HG02970 (cell line): Measurements from ENCODE around the gene DSC2.
"Not testable (repeated sequence)": the region's sequence is repeated elsewhere in the genome, so short reads cannot be mapped to it uniquely, and the experiment has no call there.

Source experiments
- ATAC-seq: cut with Tn5 transposase; IDR thresholded peaks from one replicate; pipeline ENCODE4 v1.9.1; 2021; ENCODE audit warnings: mild to moderate bottlenecking, moderate library complexity, moderate number of reproducible peaks; ENCODE audit not compliant: unreplicated experiment, low FRiP score

The DSC2 gene

DNA sequence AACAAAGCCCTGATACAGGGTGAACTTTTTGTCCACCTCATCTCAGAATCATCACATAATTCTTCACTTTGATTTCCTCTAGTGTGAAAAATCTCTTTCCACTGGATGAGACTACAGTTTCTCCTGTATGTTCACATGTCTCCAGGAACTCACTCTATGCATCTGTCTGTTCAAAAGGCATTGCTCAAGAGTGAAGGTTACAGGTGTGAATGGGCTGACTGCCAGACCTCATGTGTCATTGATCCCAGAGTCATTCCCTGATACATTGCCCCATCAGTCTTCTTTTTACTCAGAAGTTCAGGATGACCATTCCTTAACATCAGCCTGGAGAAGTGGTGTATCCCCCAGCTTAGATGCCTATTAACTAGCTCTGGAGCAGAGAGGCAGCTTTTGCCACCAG, 55.3 kb downstream of the DSC2 start:
- no peak for ATAC-seq

DNA sequence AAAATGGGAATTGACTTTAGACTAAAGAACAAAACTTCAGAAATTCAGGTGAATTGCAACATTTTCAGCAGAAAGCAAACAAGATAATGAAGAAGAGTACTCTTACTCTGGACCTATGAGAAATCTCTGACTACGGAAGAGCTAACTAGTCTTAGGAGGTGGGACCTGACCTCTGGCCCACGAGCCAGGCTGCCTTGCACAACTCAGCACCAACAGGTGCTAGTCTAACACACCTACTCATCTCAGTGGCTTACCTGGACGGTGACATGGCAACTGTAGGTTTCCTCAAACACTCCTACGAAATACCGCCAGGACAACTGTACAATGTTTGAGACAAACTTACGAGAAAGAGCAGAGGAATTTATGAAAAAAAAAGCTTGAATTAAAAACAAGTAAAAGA, 56.6 kb downstream of the DSC2 start:
- ATAC-seq, result no peak

DNA sequence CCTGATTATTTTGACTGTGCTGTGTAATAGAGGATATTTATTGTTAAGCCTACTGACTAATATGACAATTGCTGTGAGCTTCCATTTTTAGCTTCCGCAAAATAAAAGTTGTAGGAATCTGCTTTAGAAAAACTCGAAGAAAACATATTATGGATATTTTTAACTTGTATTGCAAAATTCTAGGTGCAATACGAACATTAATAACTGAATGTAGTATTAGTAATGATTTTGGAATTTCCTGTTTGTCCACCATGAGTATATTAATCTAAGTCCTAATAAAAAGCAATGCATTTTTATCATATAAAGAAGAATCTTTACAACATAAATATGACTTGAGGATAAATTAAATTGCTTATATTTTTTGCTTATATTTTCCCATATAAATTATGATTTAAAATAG, 57.3 kb downstream of the DSC2 start:
- ATAC-seq, result no peak

- no peak for ATAC-seq
Measured at GRCh38 chr18:31043709-31044108, 58.5 kb downstream of the DSC2 start.

DNA sequence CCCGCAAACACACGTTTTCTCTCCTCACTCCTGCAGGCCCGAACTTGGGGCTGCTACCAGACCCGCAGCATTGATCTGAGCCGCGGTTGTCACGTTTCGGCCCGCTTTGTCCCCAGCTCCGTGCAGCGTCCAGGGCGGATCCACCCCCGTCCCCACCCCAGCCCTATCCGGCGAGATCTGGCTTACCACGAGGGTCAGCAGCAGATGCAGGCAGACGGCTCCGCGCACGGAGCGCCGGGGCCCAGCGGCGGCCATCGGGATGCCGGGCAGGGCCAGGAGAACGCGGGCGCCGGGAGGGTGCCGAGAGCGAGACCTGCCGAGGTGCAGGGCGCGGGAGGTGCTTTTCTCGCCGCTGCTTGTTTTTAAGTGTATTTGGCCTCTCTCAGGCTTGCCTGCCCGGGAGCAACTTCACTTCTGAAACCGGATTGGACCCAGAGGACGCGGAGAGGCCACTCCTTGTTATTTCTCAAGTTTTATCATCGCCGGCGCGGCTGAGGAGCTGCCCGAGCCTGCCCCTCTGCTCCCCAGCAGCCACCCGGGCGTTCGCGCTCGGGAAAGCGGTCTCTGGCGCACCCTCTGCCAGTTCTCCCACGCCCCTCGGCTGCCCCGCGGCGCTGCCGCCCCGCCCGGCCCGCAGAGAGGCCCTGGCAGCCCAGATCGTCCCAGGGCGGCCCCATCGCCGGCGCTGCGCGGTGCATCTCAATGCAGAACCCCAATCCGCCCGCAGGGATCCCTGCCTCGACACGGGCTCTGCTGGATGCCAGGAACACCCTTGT, 59.6 kb downstream of the DSC2 start, which contains the start of gene DSC3:
DSC3 (minus strand) TSS at position 337 of the 776 bp plus-strand sequence; CDS start at position 255, 82 bp downstream.
- no peak for ATAC-seq

DNA sequence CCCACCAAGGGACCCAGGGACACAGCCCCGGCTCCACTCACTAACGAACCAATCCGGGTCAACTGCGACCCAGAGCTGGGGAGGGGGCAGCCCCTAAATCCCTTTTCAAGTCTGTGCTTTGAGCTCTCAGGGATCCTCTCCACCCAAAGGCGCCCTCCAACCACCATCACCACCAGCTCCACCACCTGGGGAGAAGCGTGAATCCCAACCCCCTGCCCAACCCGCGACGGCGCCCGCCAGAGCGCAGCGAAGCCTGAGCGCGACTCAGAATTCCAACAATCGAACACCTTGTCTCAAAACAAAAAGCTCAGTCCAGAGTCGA, 60.2 kb downstream of the DSC2 start:
- no peak for ATAC-seq

DNA sequence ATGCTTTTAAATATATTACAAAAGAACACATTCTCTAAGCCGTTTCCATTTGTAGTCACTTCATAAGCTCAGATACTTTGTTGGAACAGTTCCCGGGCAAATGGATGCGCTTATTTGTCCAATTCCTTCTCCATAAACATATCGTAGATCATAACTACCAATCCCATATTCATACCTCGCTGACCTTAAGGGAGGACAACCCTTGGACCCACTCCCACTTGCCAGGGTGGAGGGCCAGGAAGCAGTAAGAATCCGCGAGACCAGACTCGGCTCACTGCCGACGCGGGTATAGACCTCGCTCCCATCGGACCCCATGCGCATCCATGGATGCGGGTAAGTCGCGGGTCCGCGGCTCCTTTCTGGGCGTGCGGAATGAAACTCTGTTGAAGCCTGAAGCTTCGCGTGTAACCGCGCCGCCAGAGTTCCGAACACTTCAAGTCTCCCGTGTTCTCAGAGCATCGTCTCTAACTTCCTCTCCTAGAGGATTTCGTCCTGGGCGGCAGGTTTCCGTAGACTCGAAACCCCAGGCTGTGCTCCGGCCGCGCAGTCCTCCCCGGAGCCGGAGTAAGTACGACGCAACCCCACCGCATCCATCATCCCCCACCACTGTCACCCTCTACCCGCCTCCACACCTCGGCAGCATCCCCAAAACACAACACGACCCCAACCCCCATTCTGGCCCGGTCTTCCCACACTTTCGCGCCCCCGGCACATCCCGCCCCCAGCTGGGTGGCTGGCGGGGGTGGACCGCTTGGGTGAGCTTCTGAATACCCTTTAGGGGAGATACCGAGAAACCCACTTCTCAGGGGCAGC, 60.7 kb downstream of the DSC2 start:
- ATAC-seq, result no peak

DNA sequence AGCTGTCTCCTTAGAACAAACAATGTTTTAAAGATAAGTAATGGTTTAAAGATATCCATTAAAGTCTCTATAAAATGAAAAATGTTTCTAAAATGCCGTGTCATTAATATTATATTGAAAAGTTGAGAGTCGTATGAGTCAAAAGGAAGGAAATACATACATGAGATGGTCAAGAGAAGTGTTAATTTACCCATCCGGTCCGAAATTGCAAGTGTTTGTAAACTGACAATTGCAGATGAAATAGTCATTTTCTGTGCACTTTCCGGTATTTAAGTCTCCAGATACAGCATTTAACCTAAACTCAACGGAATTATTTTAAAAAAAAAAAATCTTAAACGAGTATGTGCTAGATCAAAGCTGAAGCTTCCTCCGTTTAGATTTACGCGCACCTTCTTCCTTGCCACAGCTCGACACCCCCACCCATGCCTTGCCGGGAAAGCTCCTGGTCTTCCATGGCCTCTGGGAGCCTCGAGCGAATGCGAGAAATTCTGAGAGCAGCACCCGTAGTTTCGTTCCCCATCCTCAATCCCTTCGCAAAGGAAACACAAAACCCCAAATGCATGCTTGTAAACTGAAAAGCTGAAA, 61.4 kb downstream of the DSC2 start:
- no peak for ATAC-seq

- ATAC-seq, result no peak
Measured at GRCh38 chr18:31039426-31039825, 62.8 kb downstream of the DSC2 start.

GRCh38 chr18:31037686-31038085, 64.5 kb downstream of the DSC2 start:
- not testable (repeated sequence) for ATAC-seq

GRCh38 chr18:31034541-31034940, 67.7 kb downstream of the DSC2 start:
- no peak for ATAC-seq

- ATAC-seq, result no peak
Measured at GRCh38 chr18:31030574-31031278, 71.5 kb downstream of the DSC2 start.

GRCh38 chr18:31015715-31016434, 86.3 kb downstream of the DSC2 start:
- ATAC-seq, result no peak

- not testable (repeated sequence) for ATAC-seq
Measured at GRCh38 chr18:31011455-31011854, 90.8 kb downstream of the DSC2 start.

- no peak for ATAC-seq
Measured at GRCh38 chr18:31010601-31011000, 91.6 kb downstream of the DSC2 start.
